ENCODE measurements around the gene RNF222. TPM values are rescaled to one million over a fixed set of nuclear protein-coding genes. Genes with fewer than 3 reads are reported as not detected.
A peak's percentile ranks its signal among the peaks of the same experiment; 100 is the strongest.

The RNF222 gene
- total and polyA plus RNA-seq, 10 of the 15 experiments (the other 5 are each of a cell fraction or from before 2014, with no cell fraction given) = not detected

DNA sequence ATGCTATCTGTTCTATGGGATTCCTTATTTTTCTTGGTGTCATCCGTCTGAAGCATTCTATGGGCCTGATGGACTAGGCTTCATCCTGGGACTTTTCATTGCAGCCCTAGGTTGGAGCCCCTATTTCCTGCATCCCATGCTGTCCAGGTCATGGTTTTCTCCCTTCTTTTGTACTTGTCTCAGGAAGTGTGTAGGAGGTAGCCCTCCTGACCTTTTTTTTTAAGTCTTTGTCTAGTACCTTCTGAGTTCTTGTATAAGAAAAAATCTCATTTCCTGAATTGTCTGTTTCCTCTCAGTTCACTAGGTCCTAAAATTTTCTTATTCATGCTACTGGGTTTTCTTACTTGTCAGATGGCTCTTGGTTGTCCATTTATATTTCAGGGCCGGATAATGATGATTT is 44.1 kb upstream of the RNF222 start:
- intact Hi-C loops (cut with micrococcal nuclease; ENCODE audit: unreplicated experiment) = no loop called here
- no peak for TF ChIP-seq EP300 (IDR thresholded peaks at IDR 0.05; ENCODE audit: borderline replicate concordance in 1 of 2, control insufficient read depth in 1 of 2, low read depth in 2 of 2, low read length in 2 of 2)
- no peak for TF ChIP-seq BMI1 (IDR thresholded peaks at IDR 0.05; ENCODE audit: borderline replicate concordance)
- TF ChIP-seq NRF1 (conservative IDR thresholded peaks at IDR 0.05; ENCODE audit: low read depth, low read length) = no peak
- no peak for TF ChIP-seq SUZ12 (IDR thresholded peaks at IDR 0.05; ENCODE audit: unreplicated experiment)
- peak; percentile 61; the same call in 1 of the 2 replicates for TF ChIP-seq NR2F1 (conservative IDR thresholded peaks at IDR 0.05)
- TF ChIP-seq ZNF384 (IDR thresholded peaks at IDR 0.05; ENCODE audit: borderline replicate concordance, low read depth, low read length) = peak; percentile 31; the same call in 1 of the 2 replicates
- TF ChIP-seq MXI1 (IDR thresholded peaks at IDR 0.05; ENCODE audit: low read depth, low read length) = no peak
- TF ChIP-seq MEF2A (IDR thresholded peaks at IDR 0.05; ENCODE audit: insufficient read depth, low read depth, low read length) = no peak
- no peak for TF ChIP-seq SPI1 (IDR thresholded peaks at IDR 0.05; ENCODE audit: borderline replicate concordance, insufficient read depth, low read depth, low read length)
- no peak for TF ChIP-seq CEBPB (IDR thresholded peaks at IDR 0.05; ENCODE audit: borderline replicate concordance in 1 of 2, low read depth in 2 of 2, low read length in 2 of 2)
- no peak for TF ChIP-seq JUND (IDR thresholded peaks at IDR 0.05; ENCODE audit: low read depth, low read length)
- TF ChIP-seq ATF7 (IDR thresholded peaks at IDR 0.05; ENCODE audit: low read depth) = no peak
- TF ChIP-seq CREB1 (IDR thresholded peaks at IDR 0.05; ENCODE audit: low read depth) = no peak
- TF ChIP-seq, protein P1, sequence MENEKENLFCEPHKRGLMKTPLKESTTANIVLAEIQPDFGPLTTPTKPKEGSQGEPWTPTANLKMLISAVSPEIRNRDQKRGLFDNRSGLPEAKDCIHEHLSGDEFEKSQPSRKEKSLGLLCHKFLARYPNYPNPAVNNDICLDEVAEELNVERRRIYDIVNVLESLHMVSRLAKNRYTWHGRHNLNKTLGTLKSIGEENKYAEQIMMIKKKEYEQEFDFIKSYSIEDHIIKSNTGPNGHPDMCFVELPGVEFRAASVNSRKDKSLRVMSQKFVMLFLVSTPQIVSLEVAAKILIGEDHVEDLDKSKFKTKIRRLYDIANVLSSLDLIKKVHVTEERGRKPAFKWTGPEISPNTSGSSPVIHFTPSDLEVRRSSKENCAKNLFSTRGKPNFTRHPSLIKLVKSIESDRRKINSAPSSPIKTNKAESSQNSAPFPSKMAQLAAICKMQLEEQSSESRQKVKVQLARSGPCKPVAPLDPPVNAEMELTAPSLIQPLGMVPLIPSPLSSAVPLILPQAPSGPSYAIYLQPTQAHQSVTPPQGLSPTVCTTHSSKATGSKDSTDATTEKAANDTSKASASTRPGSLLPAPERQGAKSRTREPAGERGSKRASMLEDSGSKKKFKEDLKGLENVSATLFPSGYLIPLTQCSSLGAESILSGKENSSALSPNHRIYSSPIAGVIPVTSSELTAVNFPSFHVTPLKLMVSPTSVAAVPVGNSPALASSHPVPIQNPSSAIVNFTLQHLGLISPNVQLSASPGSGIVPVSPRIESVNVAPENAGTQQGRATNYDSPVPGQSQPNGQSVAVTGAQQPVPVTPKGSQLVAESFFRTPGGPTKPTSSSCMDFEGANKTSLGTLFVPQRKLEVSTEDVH (IDR thresholded peaks at IDR 0.05; ENCODE audit: low read depth, partially characterized antibody) = no peak
- TF ChIP-seq, protein P2, sequence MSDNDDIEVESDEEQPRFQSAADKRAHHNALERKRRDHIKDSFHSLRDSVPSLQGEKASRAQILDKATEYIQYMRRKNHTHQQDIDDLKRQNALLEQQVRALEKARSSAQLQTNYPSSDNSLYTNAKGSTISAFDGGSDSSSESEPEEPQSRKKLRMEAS (IDR thresholded peaks at IDR 0.05; ENCODE audit: low read depth, low read length) = no peak
- Histone ChIP-seq H3K4me3 (peak overlapping the region; percentile 37), H3K9me3 (replicated peaks; ENCODE audit: control insufficient read depth, insufficient read depth, low read length) (no peaks in the 10 kb centered on the region), H3K4me2 (ENCODE audit: control insufficient read depth, insufficient read depth) (peak overlapping the region; percentile 51), H3K79me2 (ENCODE audit: control insufficient read depth, insufficient read depth, low read length) (peaks cover 56% of the 10 kb centered on the region), H2AFZ (ENCODE audit: control insufficient read depth, low read depth, low read length) (no peak overlapping the region), H4K20me1 (ENCODE audit: control insufficient read depth, insufficient read depth) (peaks cover 2% of the 10 kb centered on the region; the same call in 1 of the 2 replicates), H3K4me1 (ENCODE audit: control insufficient read depth, insufficient read depth, low read length) (peaks cover 6% of the 10 kb centered on the region), H3K36me3 (ENCODE audit: control insufficient read depth in 2 of 2, insufficient read depth in 2 of 2, low read length in 1 of 2) (peaks cover 0 to 18% of the 10 kb centered on the region in 2 experiments; a peak in 2 of 4 replicates), H3K27me3 (replicated peaks in 1 of 2; ENCODE audit: control insufficient read depth in 2 of 2, insufficient read depth in 2 of 2, low read length in 1 of 2) (no peaks in the 10 kb centered on the region), H3K9ac (ENCODE audit: control insufficient read depth, insufficient read depth, low read length) (no peak overlapping the region), H3K27ac (ENCODE audit: control insufficient read depth, insufficient read depth) (no peak overlapping the region)
- in situ Hi-C loops (cut with MboI) = no loop called here
- ChIA-PET SMC1A (ENCODE audit: uncharacterized antibody, unreplicated experiment) (interaction anchor here (1.2 kb wide), 1 partner anchor 557 kb away, joined by 3 read pairs; no protein-coding TSS in a partner anchor), RAD21 (ENCODE audit: unreplicated experiment) (no interaction called here), CTCF (no interaction called here), POLR2A (no interaction called here)
- FAIRE-seq (no peak), DNase-seq (ENCODE audit: low read depth, low spot score) (no peak), ATAC-seq (peak; percentile 46)
- WGBS (ENCODE audit: insufficient coverage, insufficient replicate concordance, low lambda C conversion rate, missing lambda C conversion rate) = 71% methylated on average over 2 of the region's 2 CpGs
- BruUV-seq (replicated peaks) = no TSS peak
